G401.6 (cell line): ENCODE measurements around the gene GBA2.

Experiments
- FAIRE-seq: peaks from 2 replicates; lab custom pipeline; 2012; peaks lifted over from hg19 to GRCh38; lab: Jason Lieb, UNC

GBA2 gene

GRCh38 chr9:35763803-35764202 lies 14.8 kb upstream of the GBA2 start:
- FAIRE-seq: no peak

GRCh38 chr9:35763181-35763580 lies 14.2 kb upstream of the GBA2 start:
- no peak for FAIRE-seq

GRCh38 chr9:35760651-35761050 lies 11.6 kb upstream of the GBA2 start:
- no peak for FAIRE-seq

DNA sequence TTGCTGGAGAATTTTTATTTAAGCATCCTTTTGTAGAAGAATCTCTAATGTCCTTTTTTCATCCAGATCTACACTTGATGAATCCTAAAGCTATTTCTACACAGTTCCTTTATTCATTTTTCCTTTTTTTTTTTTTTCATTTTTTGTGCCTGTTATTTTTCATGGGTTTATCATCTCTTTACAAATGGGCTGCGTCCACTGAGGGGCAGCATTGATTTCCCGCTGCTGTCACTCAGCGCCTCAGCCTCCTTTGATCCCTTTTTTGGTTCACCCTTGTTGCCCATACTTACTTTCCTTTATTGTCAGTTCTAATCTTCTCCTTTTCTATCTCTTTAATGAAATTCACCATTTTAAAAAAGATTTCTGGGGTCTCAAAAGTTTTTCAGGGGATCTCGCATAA lies 10.8 kb upstream of the GBA2 start:
- FAIRE-seq: no peak

DNA sequence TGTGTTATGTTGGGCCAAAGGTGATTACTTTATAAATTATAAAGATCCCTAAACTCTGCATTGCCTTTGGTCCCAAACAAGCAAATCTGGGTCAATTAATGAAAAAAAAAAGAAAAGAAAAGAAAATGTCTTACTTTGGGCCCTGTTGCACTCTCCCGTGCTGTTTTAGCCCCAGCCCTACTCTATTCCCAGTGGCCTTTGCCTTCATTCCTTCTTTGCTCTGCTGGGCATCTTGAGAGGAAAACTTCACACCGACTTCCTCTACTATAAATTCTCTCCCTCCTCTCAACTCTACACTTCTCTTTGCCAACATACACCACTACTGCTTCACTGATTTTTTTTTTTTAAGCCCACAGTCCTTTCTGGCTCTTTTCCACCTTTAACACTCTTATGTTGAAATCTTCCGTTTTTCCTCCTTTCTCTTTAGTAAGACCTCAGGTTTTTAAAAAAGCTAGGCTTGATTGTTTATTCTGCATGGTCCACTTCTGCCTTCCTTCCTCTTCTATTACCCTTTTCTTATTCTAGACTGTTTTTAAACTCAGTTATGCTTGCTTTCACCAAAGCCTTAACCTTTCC lies 9.5 kb upstream of the GBA2 start:
- no peak for FAIRE-seq

- FAIRE-seq: no peak
Observed at GRCh38 chr9:35757892-35758275, 8.9 kb upstream of the GBA2 start.

- FAIRE-seq: no peak
Observed at GRCh38 chr9:35757226-35757891, 8.3 kb upstream of the GBA2 start.

DNA sequence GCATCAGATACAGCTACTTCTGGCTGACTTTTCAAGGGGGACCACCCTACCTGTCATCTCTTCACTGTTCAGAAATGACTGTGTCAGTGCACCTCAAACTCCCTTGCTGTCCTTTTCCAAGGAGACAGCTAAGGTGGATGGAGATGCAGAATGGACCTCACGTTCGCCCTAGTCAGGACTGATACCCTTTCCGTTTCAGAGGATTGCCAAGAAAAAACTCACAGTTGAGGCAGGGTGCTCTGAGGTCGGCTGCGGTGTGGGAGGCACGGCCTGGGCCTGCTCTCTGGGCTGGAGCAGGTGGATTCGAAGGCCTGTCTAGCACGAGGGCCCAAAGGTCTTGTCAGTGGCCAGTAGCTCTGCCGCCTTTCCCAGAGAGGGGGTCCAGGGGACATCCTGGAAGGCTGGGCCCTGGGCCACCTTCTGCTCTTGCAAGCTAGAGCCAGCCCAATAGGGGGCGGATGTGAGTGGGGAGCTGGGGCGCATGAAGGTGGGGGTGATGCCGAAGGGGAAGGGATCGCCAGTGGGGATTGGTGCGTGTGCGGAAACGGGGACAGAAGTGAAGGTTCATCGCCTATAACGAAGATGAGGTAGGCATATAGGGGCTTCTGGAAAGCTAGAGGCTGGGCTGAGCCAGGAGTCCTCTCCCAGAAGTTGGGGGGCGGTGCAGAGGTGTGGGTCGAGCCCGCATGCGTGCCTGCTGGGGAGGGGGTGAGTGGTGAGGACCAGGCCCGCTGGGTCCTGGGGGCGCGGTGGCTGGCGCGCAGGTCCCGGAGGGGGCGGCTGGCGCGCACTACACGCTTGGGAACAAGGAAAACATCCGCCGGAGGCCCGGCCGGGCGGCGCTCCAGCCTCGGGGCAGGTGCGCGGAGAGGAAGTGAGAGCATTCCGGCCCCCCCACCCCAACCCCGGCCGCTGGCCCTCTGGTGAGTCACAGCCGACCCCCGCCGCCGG lies 7.5 kb upstream of the GBA2 start:
- no peak for FAIRE-seq

GRCh38 chr9:35755071-35755470 lies 6.0 kb upstream of the GBA2 start:
- FAIRE-seq: no peak

DNA sequence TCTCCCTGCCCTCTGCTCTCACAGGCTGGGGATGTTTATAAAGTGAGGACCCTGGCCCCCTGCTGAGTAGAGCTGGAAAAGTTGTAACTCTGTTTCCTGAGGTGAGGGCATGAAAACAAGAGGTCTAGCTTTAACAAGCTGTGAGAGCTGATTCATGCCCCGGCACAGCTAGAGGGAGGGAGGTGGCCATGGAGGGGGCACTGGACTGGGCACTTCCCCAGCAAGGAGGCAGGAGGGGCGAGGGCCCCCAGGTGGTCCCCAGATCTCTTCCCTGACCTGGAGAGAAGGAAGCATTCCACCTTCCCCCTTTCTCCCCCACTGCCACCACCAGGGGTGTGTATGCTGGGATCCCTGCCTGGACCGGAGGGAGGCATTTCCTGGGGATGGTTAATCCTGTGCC lies 5.2 kb upstream of the GBA2 start, which contains the start of gene MSMP:
MSMP (minus strand) TSS at position 13 of the 400 bp plus-strand sequence. CDS start 147 bp downstream, outside the sequence.
- FAIRE-seq: no peak

DNA sequence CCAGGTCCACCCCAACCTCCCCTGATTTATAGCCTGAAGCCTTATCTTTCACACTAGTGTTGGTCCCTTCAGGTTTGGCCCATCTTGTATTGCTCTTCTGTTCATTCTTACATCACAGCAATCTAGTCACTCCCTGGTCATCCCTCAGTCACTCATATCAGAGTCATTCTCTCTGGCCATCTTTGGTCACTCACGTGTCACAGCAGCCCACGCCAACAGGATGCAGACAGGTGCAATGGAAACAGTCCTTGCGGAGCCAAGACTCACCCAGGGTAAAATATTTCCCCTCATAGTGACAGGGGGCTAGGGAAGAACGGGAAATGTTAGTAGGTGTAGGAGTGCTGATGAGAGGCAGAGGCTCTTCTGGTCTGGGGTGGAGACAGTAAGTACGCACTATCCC lies 4.4 kb upstream of the GBA2 start:
- no peak for FAIRE-seq

DNA sequence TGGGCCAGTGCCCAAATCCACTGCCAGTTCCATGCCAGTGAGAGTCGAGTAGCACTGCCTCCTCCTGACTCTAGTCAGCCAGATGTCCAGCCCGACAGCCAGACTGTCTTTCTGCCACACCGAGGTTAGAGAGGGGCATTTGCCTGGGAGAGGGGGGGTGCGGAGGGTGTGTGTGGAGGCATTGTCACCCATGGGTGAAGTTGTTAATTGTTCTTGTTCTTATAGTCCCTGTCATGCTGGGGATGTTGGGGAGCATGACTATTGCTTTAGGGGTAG lies 1.2 kb upstream of the GBA2 start:
- FAIRE-seq: no peak

DNA sequence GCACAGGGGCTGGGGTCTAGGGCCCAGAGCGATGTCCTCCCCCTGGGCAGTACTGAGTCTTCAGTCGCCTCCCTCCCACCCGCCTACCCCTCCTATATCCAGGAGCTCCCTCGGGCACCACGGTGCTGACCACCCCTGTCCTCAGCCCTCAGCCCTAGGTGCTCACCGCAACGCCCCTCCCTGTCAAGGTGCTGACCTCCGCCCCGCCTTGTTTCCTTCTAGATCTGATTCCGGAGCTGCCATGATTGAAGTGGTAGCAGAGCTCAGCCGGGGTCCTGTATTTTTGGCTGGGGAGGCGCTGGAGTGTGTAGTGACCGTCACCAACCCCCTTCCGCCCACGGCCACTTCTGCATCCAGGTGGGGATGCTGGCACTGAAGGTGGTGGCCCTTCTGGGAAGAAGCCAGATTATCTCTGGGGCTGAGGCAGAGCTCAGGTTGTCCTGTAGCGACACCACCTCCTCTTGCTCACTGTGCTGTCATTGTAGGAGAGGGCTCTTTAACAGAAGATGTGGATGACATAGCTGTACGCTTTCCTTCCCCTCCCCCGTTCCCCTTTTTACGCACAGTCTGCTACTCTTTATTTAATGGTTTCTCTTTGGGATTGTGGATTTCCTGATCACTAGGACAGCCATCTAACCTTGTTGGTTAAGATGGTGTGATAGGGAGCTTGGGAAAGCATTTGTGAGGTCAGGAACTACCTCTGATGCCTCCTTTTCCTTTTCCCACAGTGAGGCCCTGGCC lies 657 bp upstream of the GBA2 start:
- no peak for FAIRE-seq

GRCh38 chr9:35748242-35748857 lies 678 bp downstream of the GBA2 start:
- FAIRE-seq: no peak

- FAIRE-seq: no peak
Observed at GRCh38 chr9:35746583-35746982, 2.4 kb downstream of the GBA2 start.

GRCh38 chr9:35745569-35745968 lies 3.5 kb downstream of the GBA2 start:
- no peak for FAIRE-seq

DNA sequence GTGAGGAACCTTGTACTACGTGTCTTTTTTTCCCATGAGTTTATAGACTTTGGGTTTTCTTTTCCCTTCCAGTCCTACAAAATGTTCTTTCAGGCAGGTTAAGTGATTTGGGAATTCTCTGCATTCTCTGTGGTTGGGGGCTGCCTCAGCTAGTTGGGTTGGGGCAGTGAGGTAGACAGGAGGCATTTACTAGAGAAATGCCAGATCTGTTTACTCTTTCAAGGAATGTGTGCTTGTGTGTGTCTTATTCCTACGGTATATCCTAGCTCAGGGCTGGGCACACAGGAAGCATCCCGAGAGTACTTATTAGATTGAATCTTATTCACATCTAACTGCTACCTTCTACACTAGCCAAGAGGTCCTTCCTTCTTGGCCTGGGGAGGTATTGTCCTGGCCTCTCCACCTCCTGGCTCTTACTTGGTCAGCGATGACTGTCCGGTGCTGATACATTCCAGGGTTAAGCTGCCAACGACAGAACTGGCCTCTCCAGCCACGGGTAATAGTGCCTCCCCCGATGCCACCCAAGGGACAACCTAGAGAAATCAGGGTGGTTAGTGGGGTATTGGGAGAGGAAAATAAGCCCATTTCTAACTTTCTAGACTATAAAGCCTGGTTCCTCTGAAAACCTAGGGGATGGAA lies 5.0 kb downstream of the GBA2 start:
- no peak for FAIRE-seq

DNA sequence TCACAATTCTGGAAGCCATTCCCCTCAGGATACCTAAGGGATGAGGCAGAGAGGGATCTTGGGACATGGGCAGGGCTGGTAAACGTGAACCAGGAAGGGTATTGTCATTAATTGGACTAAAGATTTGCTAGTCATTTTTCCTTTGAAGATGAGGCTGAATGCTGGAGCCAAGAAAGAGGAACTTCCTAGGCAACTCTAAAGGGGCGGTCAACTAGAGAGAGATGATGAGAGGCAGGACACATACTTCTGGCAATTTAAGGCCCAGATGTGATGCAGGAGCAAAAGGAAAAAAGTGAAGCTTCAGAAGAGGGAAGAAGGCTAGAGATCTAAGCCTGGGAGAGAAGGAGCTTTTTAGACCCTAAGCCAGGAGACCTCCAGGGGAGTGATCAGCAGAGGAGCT lies 5.6 kb downstream of the GBA2 start:
- FAIRE-seq: no peak

- FAIRE-seq: no peak
Observed at GRCh38 chr9:35741740-35742139, 7.3 kb downstream of the GBA2 start.

DNA sequence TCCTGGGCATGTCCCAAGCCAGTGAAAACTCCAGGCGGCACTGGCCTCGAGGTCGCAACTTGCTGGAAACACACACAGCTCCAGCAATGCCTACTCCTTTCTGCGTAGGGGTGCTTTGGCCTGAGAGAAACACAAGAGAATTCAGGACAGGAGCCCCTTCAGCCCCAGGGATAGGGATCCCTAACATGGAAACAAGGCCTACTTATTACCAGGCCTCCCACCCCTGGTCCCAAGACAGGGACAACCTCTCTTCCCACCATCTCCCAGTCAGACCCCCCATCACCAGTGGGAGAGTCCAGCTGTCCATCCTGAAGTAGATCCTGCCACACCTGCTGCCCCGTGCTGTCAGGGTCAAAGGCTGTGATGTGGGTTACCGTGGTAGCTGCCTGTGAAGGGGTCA lies 8.8 kb downstream of the GBA2 start:
- no peak for FAIRE-seq

DNA sequence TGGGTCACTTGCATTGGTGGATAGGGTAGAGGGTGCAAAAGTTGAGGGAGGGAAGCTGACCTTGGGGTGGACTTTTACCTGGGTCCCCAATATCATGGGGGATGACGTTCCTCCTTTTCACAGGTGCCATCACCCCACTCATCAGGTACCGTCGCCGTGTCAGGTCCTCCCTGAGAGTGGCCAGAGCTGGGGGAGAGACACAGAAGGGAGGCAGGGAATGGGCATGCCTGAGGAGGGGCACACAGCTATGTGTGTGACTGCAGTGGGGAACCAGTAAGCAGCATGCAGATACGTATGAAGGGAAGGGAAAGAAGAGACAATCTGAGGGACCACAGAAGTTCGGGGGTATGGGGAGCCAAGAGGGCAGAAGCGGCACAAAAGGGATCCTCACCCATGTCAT lies 10.1 kb downstream of the GBA2 start:
- FAIRE-seq: no peak

DNA sequence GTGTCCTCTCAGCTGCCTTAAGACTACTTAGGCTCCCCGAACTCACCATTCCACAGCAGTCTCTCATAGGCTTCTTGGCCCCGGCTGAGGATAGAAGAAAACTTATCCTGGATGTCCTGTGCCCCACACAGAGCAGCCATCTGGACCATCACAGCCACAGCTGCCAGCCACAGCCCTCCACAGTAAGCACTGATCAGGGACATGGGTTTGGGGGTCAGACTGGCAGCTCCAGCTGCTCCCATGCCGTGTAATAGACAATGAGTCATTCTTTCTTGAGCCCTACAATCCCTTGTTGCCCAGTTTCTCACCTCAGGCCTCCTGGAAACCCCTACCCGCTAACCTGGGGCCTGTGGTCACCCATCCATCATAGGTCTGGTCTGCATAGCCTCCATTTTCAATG lies 10.8 kb downstream of the GBA2 start:
- no peak for FAIRE-seq
